ENCODE measurements around the gene ZNF428.
A peak's percentile ranks its signal among the peaks of the same experiment; 100 is the strongest.
"Not testable (repeated sequence)": the region's sequence is repeated elsewhere in the genome, so short reads cannot be mapped to it uniquely, and the experiment has no call there.

Gene ZNF428

GRCh38 chr19:43594081-43594697 is 25.2 kb downstream of the ZNF428 start:
- no peak for DNase-seq (ENCODE audit: low spot score)
- FAIRE-seq, result no peak

- no peak for DNase-seq (ENCODE audit: low spot score)
- no peak for FAIRE-seq
Observed at GRCh38 chr19:43592800-43593350, 26.6 kb downstream of the ZNF428 start.

GRCh38 chr19:43591904-43592772 is 27.3 kb downstream of the ZNF428 start:
- FAIRE-seq (no peak), DNase-seq (ENCODE audit: low spot score) (no peak)

GRCh38 chr19:43589678-43590077 is 29.8 kb downstream of the ZNF428 start:
- FAIRE-seq (no peak), DNase-seq (ENCODE audit: low spot score) (no peak)

- DNase-seq (ENCODE audit: low spot score) (no peak), FAIRE-seq (no peak)
Observed at GRCh38 chr19:43589277-43589676, 30.2 kb downstream of the ZNF428 start.

- not testable (repeated sequence) for DNase-seq (ENCODE audit: low spot score); FAIRE-seq
Observed at GRCh38 chr19:43587029-43587428, 32.4 kb downstream of the ZNF428 start.

- no peak for FAIRE-seq
Observed at GRCh38 chr19:43586346-43586745, 33.1 kb downstream of the ZNF428 start.

GRCh38 chr19:43584484-43584883 is 34.9 kb downstream of the ZNF428 start:
- FAIRE-seq (no peak), DNase-seq (ENCODE audit: low spot score) (peak; percentile 6)

More at GRCh38 chr19:43586346-43586745, 33.1 kb downstream of the ZNF428 start:
- no peak for DNase-seq (ENCODE audit: low spot score)

GRCh38 chr19:43582495-43582894 is 36.9 kb downstream of the ZNF428 start:
- no peak for DNase-seq (ENCODE audit: low spot score)
- no peak for FAIRE-seq

GRCh38 chr19:43581467-43581866 is 38.0 kb downstream of the ZNF428 start:
- FAIRE-seq (no peak), DNase-seq (ENCODE audit: low spot score) (no peak)

- FAIRE-seq (no peak), DNase-seq (ENCODE audit: low spot score) (no peak)
Observed at GRCh38 chr19:43578787-43579186, 40.6 kb downstream of the ZNF428 start.

- DNase-seq (ENCODE audit: low spot score) (no peak), FAIRE-seq (no peak)
Observed at GRCh38 chr19:43575955-43576878, 43.2 kb downstream of the ZNF428 start.

GRCh38 chr19:43575156-43575950 is 44.1 kb downstream of the ZNF428 start, which contains the start of the genes PINLYP and XRCC1:
Gene PINLYP (plus strand): TSS chr19:43575801. CDS start chr19:43577192, 1,391 bp downstream.
Gene XRCC1 (minus strand): TSS chr19:43575527. CDS start chr19:43575458, 69 bp downstream.
- peak; percentile 91 for DNase-seq (ENCODE audit: low spot score)
- peak; percentile 85 for FAIRE-seq

- DNase-seq (ENCODE audit: low spot score) (peak; percentile 91), FAIRE-seq (peak; percentile 79)
Observed at GRCh38 chr19:43574424-43575155, 44.8 kb downstream of the ZNF428 start.

GRCh38 chr19:43572171-43572588 is 47.2 kb downstream of the ZNF428 start:
- DNase-seq (ENCODE audit: low spot score) (no peak), FAIRE-seq (no peak)

- DNase-seq (ENCODE audit: low spot score) (no peak), FAIRE-seq (no peak)
Observed at GRCh38 chr19:43570174-43570791, 49.1 kb downstream of the ZNF428 start.

GRCh38 chr19:43569657-43570056 is 49.8 kb downstream of the ZNF428 start:
- DNase-seq (ENCODE audit: low spot score), result no peak
- no peak for FAIRE-seq

GRCh38 chr19:43564800-43565199 is 54.6 kb downstream of the ZNF428 start:
- FAIRE-seq (no peak), DNase-seq (ENCODE audit: low spot score) (no peak)

GRCh38 chr19:43563816-43564457 is 55.5 kb downstream of the ZNF428 start:
- no peak for DNase-seq (ENCODE audit: low spot score)
- FAIRE-seq, result no peak
